ENCODE results near the gene FAM83F. TPM values are rescaled to one million over a fixed set of nuclear protein-coding genes. Genes with fewer than 3 reads are reported as not detected.
A peak's percentile ranks its signal among the peaks of the same experiment; 100 is the strongest.

The FAM83F gene
- total and polyA plus RNA-seq, 2 donors (not counting 1 experiment from before 2014, with no cell fraction given): 0.10 TPM; not detected in 1

DNA sequence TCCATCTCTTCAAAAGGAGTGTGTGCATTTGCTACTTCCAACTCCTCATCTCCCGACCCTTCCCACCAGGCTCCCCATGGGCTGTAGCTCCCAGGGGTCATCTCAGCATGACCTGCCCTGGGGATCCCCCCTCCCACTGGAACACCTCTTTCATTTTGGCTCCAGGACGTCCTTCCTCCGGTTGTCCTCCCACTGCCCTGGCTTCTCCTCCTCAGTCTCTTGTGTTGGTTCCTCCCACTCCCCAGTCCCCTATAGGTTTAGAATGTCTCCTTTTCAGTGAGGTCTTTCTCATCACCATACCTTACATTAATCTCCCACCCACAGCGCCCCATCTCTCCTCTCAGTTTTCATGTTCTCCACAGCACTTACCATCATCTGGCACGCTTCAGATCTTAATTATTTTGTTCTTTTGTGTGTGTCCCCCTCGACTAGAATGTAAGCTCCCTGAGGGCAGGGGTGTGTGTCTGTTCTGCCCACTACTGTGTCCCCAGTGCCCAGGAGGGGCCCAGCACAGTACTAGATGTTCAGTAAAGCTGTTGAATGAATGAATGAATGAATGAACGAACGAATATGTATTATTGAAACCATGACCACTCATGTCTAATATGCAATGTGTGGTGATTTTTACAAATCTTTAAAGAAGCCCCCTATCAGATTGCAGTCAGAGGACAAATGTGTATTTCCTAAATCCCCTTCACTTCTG lies 36.6 kb upstream of the FAM83F start:
- 80% methylated on average over 3 of the region's 8 CpGs for WGBS (ENCODE audit: insufficient coverage)
- Mint-ChIP-seq H3K4me1 (peaks cover 41% of the 10 kb centered on the region), H3K27me3 (peaks cover 24% of the 10 kb centered on the region), H3K27ac (peak overlapping the region; percentile 12), H3K4me3 (no peak overlapping the region), H3K9me3 (ENCODE audit: insufficient read depth) (no peaks in the 10 kb centered on the region)
- ChIA-PET POLR2A (no interaction called here), CTCF (interaction anchor here (1.9 kb wide), 1 partner anchor 66 kb away, joined by 5 read pairs; no protein-coding TSS in a partner anchor)
- no peak for TF ChIP-seq EZH2 (IDR thresholded peaks at IDR 0.05; ENCODE audit: borderline replicate concordance, insufficient read depth, low read depth, low read length, poor library complexity, severe bottlenecking)
- TF ChIP-seq, protein P1, sequence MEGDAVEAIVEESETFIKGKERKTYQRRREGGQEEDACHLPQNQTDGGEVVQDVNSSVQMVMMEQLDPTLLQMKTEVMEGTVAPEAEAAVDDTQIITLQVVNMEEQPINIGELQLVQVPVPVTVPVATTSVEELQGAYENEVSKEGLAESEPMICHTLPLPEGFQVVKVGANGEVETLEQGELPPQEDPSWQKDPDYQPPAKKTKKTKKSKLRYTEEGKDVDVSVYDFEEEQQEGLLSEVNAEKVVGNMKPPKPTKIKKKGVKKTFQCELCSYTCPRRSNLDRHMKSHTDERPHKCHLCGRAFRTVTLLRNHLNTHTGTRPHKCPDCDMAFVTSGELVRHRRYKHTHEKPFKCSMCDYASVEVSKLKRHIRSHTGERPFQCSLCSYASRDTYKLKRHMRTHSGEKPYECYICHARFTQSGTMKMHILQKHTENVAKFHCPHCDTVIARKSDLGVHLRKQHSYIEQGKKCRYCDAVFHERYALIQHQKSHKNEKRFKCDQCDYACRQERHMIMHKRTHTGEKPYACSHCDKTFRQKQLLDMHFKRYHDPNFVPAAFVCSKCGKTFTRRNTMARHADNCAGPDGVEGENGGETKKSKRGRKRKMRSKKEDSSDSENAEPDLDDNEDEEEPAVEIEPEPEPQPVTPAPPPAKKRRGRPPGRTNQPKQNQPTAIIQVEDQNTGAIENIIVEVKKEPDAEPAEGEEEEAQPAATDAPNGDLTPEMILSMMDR (IDR thresholded peaks at IDR 0.05): no peak
- Histone ChIP-seq H3K4me3 (ENCODE audit: control extremely low read depth in 1 of 5, extremely low read depth in 1 of 5, insufficient read depth in 1 of 5, low read depth in 2 of 5, low read length in 4 of 5) (no peak overlapping the region), H3K9ac (ENCODE audit: low read length) (no peak overlapping the region), H3K4me2 (replicated peaks; ENCODE audit: low read depth, low read length, poor library complexity, severe bottlenecking) (no peak overlapping the region), H3K27me3 (replicated peaks in 1 of 4; ENCODE audit: control extremely low read depth in 1 of 4, control insufficient read depth in 3 of 4, insufficient read depth in 4 of 4, low read length in 3 of 4) (no peaks in the 10 kb centered on the region), H3K4me1 (ENCODE audit: control insufficient read depth in 2 of 2, insufficient read depth in 2 of 2, low read length in 2 of 2) (peaks cover 11 to 18% of the 10 kb centered on the region in 2 donors), H3K36me3 (replicated peaks in 1 of 2; ENCODE audit: control extremely low read depth in 1 of 2, control insufficient read depth in 1 of 2, extremely low read depth in 1 of 2, insufficient read depth in 2 of 2, low read length in 1 of 2) (peaks cover 0 to 33% of the 10 kb centered on the region in 2 experiments), H3K27ac (ENCODE audit: low read length in 2 of 2) (no peak overlapping the region), H3K9me3 (ENCODE audit: control extremely low read depth in 1 of 3, control insufficient read depth in 2 of 3, insufficient read depth in 1 of 3, low read length in 2 of 3) (no peaks in the 10 kb centered on the region), H3K79me2 (ENCODE audit: control insufficient read depth, insufficient read depth, low read length) (peaks cover 8% of the 10 kb centered on the region), H4K20me1 (ENCODE audit: control insufficient read depth, insufficient read depth, low read length, poor library complexity, severe bottlenecking) (no peaks in the 10 kb centered on the region), H2AFZ (ENCODE audit: insufficient read depth, low read depth, low read length, poor library complexity, severe bottlenecking) (no peak overlapping the region)
- intact Hi-C loops (cut with micrococcal nuclease): no loop called here
- no peak for ATAC-seq (ENCODE audit: low read depth)
- DNase-seq: no peak

DNA sequence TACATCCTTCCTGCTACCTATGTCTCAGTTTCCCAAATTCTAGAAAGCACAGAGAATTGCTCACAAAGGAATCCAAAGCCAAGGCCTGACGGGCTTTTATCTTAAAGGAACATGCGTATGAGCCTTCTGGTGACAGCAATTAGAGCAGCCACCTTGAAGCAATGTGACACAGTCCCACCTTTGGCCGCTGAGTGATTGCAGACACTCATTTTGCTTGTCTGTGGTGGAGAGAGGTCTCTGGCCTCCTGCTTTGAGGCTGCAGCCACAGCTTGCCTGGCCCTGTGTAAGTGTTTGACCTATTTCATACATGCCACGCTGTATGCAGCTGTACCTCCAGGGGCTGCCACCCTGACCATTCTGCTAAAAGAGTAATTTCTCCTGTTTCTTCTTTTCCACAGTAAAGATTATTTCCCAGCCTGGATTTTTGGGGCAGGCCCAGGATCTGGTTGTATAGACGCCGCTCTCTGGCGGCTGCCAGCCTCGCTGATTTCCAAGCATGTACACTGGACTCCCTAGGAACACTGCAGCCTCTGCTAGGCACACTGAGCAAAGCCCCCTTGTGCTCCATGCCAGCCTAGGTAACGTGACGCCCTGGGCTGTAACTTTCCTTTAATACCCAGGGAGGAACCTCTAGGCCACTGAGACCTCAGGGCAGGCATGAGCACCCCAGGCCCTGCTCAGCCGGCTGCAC lies 35.7 kb upstream of the FAM83F start:
- no peak overlapping the region for H2AFZ ChIP-seq (ENCODE audit: insufficient read depth, low read depth, low read length, poor library complexity, severe bottlenecking)
- Mint-ChIP-seq H3K4me1 (peaks cover 36% of the 10 kb centered on the region), H3K9me3 (ENCODE audit: insufficient read depth) (no peaks in the 10 kb centered on the region), H3K27me3 (peaks cover 27% of the 10 kb centered on the region), H3K27ac (no peak overlapping the region), H3K4me3 (no peak overlapping the region)
- 77% methylated on average over 11 of the region's 11 CpGs for WGBS (ENCODE audit: insufficient coverage)
- ATAC-seq (ENCODE audit: low read depth) (no peak), DNase-seq (no peak)
- H3K4me1 ChIP-seq (ENCODE audit: control insufficient read depth in 2 of 2, insufficient read depth in 2 of 2, low read length in 2 of 2): peaks cover 11 to 18% of the 10 kb centered on the region in 2 donors
- no peaks in the 10 kb centered on the region for H3K9me3 ChIP-seq (ENCODE audit: control extremely low read depth in 1 of 3, control insufficient read depth in 2 of 3, insufficient read depth in 1 of 3, low read length in 2 of 3)
- CTCF ChIA-PET: no interaction called here
- H3K36me3 ChIP-seq (replicated peaks in 1 of 2; ENCODE audit: control extremely low read depth in 1 of 2, control insufficient read depth in 1 of 2, extremely low read depth in 1 of 2, insufficient read depth in 2 of 2, low read length in 1 of 2): peaks cover 0 to 33% of the 10 kb centered on the region in 2 experiments
- intact Hi-C loops (cut with micrococcal nuclease): no loop called here
- H3K79me2 ChIP-seq (ENCODE audit: control insufficient read depth, insufficient read depth, low read length): peaks cover 8% of the 10 kb centered on the region
- H4K20me1 ChIP-seq (ENCODE audit: control insufficient read depth, insufficient read depth, low read length, poor library complexity, severe bottlenecking): no peaks in the 10 kb centered on the region
- H3K27me3 ChIP-seq (replicated peaks in 1 of 4; ENCODE audit: control extremely low read depth in 1 of 4, control insufficient read depth in 3 of 4, insufficient read depth in 4 of 4, low read length in 3 of 4): no peaks in the 10 kb centered on the region
- no peak overlapping the region for H3K27ac ChIP-seq (ENCODE audit: low read length in 2 of 2)
- no peak for TF ChIP-seq EZH2 (IDR thresholded peaks at IDR 0.05; ENCODE audit: borderline replicate concordance, insufficient read depth, low read depth, low read length, poor library complexity, severe bottlenecking)
- TF ChIP-seq, protein P1 (IDR thresholded peaks at IDR 0.05): no peak
- H3K4me3 ChIP-seq (ENCODE audit: control extremely low read depth in 1 of 5, extremely low read depth in 1 of 5, insufficient read depth in 1 of 5, low read depth in 2 of 5, low read length in 4 of 5): no peak overlapping the region
- POLR2A ChIA-PET: no interaction called here
- H3K9ac ChIP-seq (ENCODE audit: low read length): no peak overlapping the region
- no peak overlapping the region for H3K4me2 ChIP-seq (replicated peaks; ENCODE audit: low read depth, low read length, poor library complexity, severe bottlenecking)
